ENCODE measurements around the gene C4orf33. TPM values are rescaled to one million over a fixed set of nuclear protein-coding genes. Genes with fewer than 3 reads are reported as not detected.

C4orf33 gene
- total and polyA plus RNA-seq, 4 donors, result 8.4 to 26.8 (median 12.4) TPM

- no peaks in the 10 kb centered on the region for H3K9me3 ChIP-seq (ENCODE audit: control insufficient read depth in 4 of 4, insufficient read depth in 3 of 4, low read length in 3 of 4)
- peak overlapping the region; percentile 92 to 100 for H3K27ac ChIP-seq (ENCODE audit: low read depth in 1 of 2, low read length in 1 of 2)
- peak overlapping the region; percentile 93 to 98 for H3K9ac ChIP-seq (ENCODE audit: insufficient read depth in 1 of 2, low read length in 2 of 2)
- TF ChIP-seq CTCF (IDR thresholded peaks at IDR 0.05; ENCODE audit: control extremely low read depth, extremely low read depth), result no peak
- DNase-seq (peak in 2 of 3 donors; percentile 63 to 85), ATAC-seq (ENCODE audit: insufficient read depth, low FRiP score) (no peak)
- 0% methylated on average over 11 of the region's 11 CpGs for WGBS, 2 donors
- H3K36me3 ChIP-seq (ENCODE audit: control insufficient read depth in 4 of 4, insufficient read depth in 4 of 4, low read length in 4 of 4), result peaks cover 0 to 3% (median 0%) of the 10 kb centered on the region in 4 donors
- H3K4me1 ChIP-seq (ENCODE audit: control insufficient read depth in 5 of 5, insufficient read depth in 5 of 5, low read length in 5 of 5), result peaks cover 0 to 24% (median 5%) of the 10 kb centered on the region in 5 donors
- peak overlapping the region; percentile 82 for H3K4me3 ChIP-seq
- H3K27me3 ChIP-seq (ENCODE audit: control insufficient read depth in 3 of 3, insufficient read depth in 3 of 3, low read length in 2 of 3), result no peaks in the 10 kb centered on the region
Measured at GRCh38 chr4:129092631-129093190, 3.2 kb upstream of the C4orf33 start.

- peaks cover 0 to 24% (median 5%) of the 10 kb centered on the region in 5 donors for H3K4me1 ChIP-seq (ENCODE audit: control insufficient read depth in 5 of 5, insufficient read depth in 5 of 5, low read length in 5 of 5)
- 0 to 1% methylated on average over 56 to 57 of the region's 57 CpGs for WGBS, 2 donors
Measured at GRCh38 chr4:129093191-129093920, 2.6 kb upstream of the C4orf33 start, which contains the start of gene SCLT1. Gene SCLT1, minus strand, starts transcription at chr4:129093539. Its CDS starts 436 bp downstream, at chr4:129093103.

GRCh38 chr4:129094347-129094746 lies 1.6 kb upstream of the C4orf33 start:
- Histone ChIP-seq H3K4me1 (ENCODE audit: control insufficient read depth in 5 of 5, insufficient read depth in 5 of 5, low read length in 5 of 5) (peaks cover 0 to 24% (median 5%) of the 10 kb centered on the region in 5 donors), H3K27ac (ENCODE audit: low read depth in 1 of 2, low read length in 1 of 2) (no peak overlapping the region), H3K9ac (ENCODE audit: insufficient read depth in 1 of 2, low read length in 2 of 2) (peak overlapping the region in 1 of 2 donors; percentile 14), H3K27me3 (ENCODE audit: control insufficient read depth in 3 of 3, insufficient read depth in 3 of 3, low read length in 2 of 3) (no peaks in the 10 kb centered on the region), H3K4me3 (no peak overlapping the region), H3K36me3 (ENCODE audit: control insufficient read depth in 4 of 4, insufficient read depth in 4 of 4, low read length in 4 of 4) (peaks cover 0 to 3% (median 0%) of the 10 kb centered on the region in 4 donors), H3K9me3 (ENCODE audit: control insufficient read depth in 4 of 4, insufficient read depth in 3 of 4, low read length in 3 of 4) (no peaks in the 10 kb centered on the region)
- 69 to 88% methylated on average over 3 of the region's 3 CpGs for WGBS, 2 donors
- TF ChIP-seq CTCF (IDR thresholded peaks at IDR 0.05; ENCODE audit: control extremely low read depth, extremely low read depth), result no peak
- ATAC-seq (ENCODE audit: insufficient read depth, low FRiP score), result no peak
- DNase-seq, result peak in 1 of 3 donors; percentile 34

More at GRCh38 chr4:129093191-129093920, 2.6 kb upstream of the C4orf33 start, which contains the start of gene SCLT1:
- DNase-seq (peak; percentile 99 to 100 (median 99)), ATAC-seq (ENCODE audit: insufficient read depth, low FRiP score) (peak; percentile 98)
- Histone ChIP-seq H3K27ac (ENCODE audit: low read depth in 1 of 2, low read length in 1 of 2) (peak within 1 kb of the TSS; percentile 92 to 100), H3K4me3 (peak within 1 kb of the TSS; percentile 82), H3K9me3 (ENCODE audit: control insufficient read depth in 4 of 4, insufficient read depth in 3 of 4, low read length in 3 of 4) (no peaks in the 10 kb centered on the region), H3K36me3 (ENCODE audit: control insufficient read depth in 4 of 4, insufficient read depth in 4 of 4, low read length in 4 of 4) (peaks cover 0 to 3% (median 0%) of the 10 kb centered on the region in 4 donors), H3K9ac (ENCODE audit: insufficient read depth in 1 of 2, low read length in 2 of 2) (peak within 1 kb of the TSS; percentile 93 to 98), H3K27me3 (ENCODE audit: control insufficient read depth in 3 of 3, insufficient read depth in 3 of 3, low read length in 2 of 3) (no peaks in the 10 kb centered on the region)
- no peak for TF ChIP-seq CTCF (IDR thresholded peaks at IDR 0.05; ENCODE audit: control extremely low read depth, extremely low read depth)
